Smooth muscle cell (in vitro differentiated cells): ENCODE measurements around the gene ALKBH8. TPM values are rescaled to one million over a fixed set of nuclear protein-coding genes. Genes with fewer than 3 reads are reported as not detected.
A peak's percentile ranks its signal among the peaks of the same experiment; 100 is the strongest.
"Not testable (repeated sequence)": the region's sequence is repeated elsewhere in the genome, so short reads cannot be mapped to it uniquely, and the experiment has no call there.

Experiments
- DNase-seq: peaks from one replicate; lab custom pipeline; 2025; ENCODE audit not compliant: unreplicated experiment; lab: John Stamatoyannopoulos, UW
- H2AFZ ChIP-seq: fragments of 200-600 bp; sonication (generic); 2 replicates; pipeline ENCODE4 v1.6.0; 2016; ENCODE audit warnings: antibody characterized with exemption, low read depth, mild to moderate bottlenecking
- H3F3A ChIP-seq: fragments of 200-600 bp; sonication (generic); 2 replicates; pipeline ENCODE4 v1.6.0; 2017; ENCODE audit warnings: antibody characterized with exemption, low read depth
- H3K27ac ChIP-seq: fragments of 200-600 bp; sonication (generic); 2 replicates; pipeline ENCODE4 v1.5.1; 2016; ENCODE audit warnings: low read depth, mild to moderate bottlenecking
- H3K27me3 ChIP-seq: fragments of 200-600 bp; sonication (generic); 2 replicates; pipeline ENCODE4 v1.6.1; 2016; ENCODE audit warnings: low read depth, mild to moderate bottlenecking
- H3K36me3 ChIP-seq: fragments of 200-600 bp; sonication (generic); 2 replicates; pipeline ENCODE4 v1.5.1; 2016; ENCODE audit warnings: low read depth
- H3K4me1 ChIP-seq: fragments of 200-600 bp; sonication (generic); 2 replicates; pipeline ENCODE4 v1.5.1; 2016; ENCODE audit warnings: low read depth
- H3K4me2 ChIP-seq: fragments of 200-600 bp; sonication (generic); 2 replicates; pipeline ENCODE4 v1.6.0; 2016; ENCODE audit warnings: mild to moderate bottlenecking
- H3K4me3 ChIP-seq: fragments of 200-600 bp; sonication (generic); 2 replicates; pipeline ENCODE4 v1.5.1; 2016; ENCODE audit warnings: mild to moderate bottlenecking
- H3K79me2 ChIP-seq: fragments of 200-600 bp; sonication (generic); 2 replicates; pipeline ENCODE4 v1.6.0; 2016; ENCODE audit warnings: low read depth, mild to moderate bottlenecking
- H3K9ac ChIP-seq: fragments of 200-600 bp; sonication (generic); 2 replicates; pipeline ENCODE4 v1.6.0; 2016; ENCODE audit warnings: low read depth
- H3K9me3 ChIP-seq: fragments of 200-600 bp; sonication (generic); replicated peaks from 2 replicates; pipeline ENCODE4 v1.5.1; 2016; ENCODE audit warnings: low read depth
- H4K20me1 ChIP-seq: fragments of 200-600 bp; sonication (generic); 2 replicates; pipeline ENCODE4 v1.6.0; 2016; ENCODE audit warnings: low read depth
- WGBS: methylation state at CpG from one replicate; pipeline ENCODE4 v1.1.7; 2016; ENCODE audit warnings: low lambda C conversion rate; 5-methylcytosine and 5-hydroxymethylcytosine counted together
- polyA plus RNA-seq: library from polyadenylated mRNA; unstranded; fragments of >200 nt; fragmentation: Nextera tagmentation; extraction: Ambion mirVana; gene quantifications from 2 replicates; pipeline ENCODE4 v1.2.1, GENCODE V29; 2016
- total RNA-seq: library from RNA; depleted of rRNA; stranded (reverse); fragments of >200 nt; gene quantifications from 2 replicates; pipeline ENCODE4 v1.2.3, GENCODE V29; 2014
- TF ChIP-seq, protein P1 (sequence below): fragments of 200-600 bp; sonication (generic); IDR thresholded peaks from 2 replicates; pipeline ENCODE4 v1.5.1; 2017; ENCODE audit warnings: borderline replicate concordance, mild to moderate bottlenecking, antibody characterized with exemption; ENCODE audit not compliant: insufficient read depth, poor library complexity, severe bottlenecking

The ALKBH8 gene
- total and polyA plus RNA-seq, 2 experiments from 2014 or later: 3.8 to 8.4 TPM

DNA sequence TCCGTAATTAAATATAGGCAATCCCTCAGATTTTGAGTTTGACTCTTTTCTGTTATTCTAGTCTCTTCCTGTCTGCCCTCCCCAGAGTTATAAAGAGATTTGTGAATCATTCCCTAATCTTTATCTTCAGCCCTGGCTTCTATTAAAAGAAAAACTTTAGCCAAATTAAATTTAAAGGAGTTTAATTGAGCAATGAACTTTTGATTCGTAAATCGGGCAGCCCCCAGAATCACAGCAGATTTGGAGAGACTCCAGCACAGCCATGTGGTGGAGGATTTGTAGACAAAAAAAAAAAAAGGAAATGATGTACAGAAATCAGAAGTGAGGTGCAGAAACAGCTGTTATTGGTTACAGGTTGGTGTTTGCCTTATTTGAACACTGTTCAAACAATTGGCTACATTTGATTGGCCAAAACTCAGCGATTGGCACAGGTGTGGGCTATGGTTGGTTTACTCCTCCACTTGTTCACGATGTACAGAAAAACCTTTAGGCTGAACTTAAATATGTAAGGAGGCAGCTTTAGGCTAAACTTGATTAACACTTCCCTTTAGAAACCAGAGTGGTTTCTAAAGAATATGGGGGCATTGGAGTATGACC, 2.3 kb upstream of the ALKBH8 start:
- no peak overlapping the region for H3K4me2 ChIP-seq
- TF ChIP-seq, protein P1, sequence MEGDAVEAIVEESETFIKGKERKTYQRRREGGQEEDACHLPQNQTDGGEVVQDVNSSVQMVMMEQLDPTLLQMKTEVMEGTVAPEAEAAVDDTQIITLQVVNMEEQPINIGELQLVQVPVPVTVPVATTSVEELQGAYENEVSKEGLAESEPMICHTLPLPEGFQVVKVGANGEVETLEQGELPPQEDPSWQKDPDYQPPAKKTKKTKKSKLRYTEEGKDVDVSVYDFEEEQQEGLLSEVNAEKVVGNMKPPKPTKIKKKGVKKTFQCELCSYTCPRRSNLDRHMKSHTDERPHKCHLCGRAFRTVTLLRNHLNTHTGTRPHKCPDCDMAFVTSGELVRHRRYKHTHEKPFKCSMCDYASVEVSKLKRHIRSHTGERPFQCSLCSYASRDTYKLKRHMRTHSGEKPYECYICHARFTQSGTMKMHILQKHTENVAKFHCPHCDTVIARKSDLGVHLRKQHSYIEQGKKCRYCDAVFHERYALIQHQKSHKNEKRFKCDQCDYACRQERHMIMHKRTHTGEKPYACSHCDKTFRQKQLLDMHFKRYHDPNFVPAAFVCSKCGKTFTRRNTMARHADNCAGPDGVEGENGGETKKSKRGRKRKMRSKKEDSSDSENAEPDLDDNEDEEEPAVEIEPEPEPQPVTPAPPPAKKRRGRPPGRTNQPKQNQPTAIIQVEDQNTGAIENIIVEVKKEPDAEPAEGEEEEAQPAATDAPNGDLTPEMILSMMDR: no peak
- H3F3A ChIP-seq: no peaks in the 10 kb centered on the region
- no peak for DNase-seq
- H3K27ac ChIP-seq: no peak overlapping the region
- H3K79me2 ChIP-seq: peaks cover 5% of the 10 kb centered on the region
- H3K4me3 ChIP-seq: no peak overlapping the region
- peaks cover 9% of the 10 kb centered on the region for H3K4me1 ChIP-seq
- H3K9me3 ChIP-seq: no peaks in the 10 kb centered on the region
- no peaks in the 10 kb centered on the region for H3K27me3 ChIP-seq
- no peak overlapping the region for H3K9ac ChIP-seq
- 86% methylated on average over 5 of the region's 5 CpGs for WGBS
- H3K36me3 ChIP-seq: no peaks in the 10 kb centered on the region
- no peaks in the 10 kb centered on the region for H4K20me1 ChIP-seq
- H2AFZ ChIP-seq: no peak overlapping the region

DNA sequence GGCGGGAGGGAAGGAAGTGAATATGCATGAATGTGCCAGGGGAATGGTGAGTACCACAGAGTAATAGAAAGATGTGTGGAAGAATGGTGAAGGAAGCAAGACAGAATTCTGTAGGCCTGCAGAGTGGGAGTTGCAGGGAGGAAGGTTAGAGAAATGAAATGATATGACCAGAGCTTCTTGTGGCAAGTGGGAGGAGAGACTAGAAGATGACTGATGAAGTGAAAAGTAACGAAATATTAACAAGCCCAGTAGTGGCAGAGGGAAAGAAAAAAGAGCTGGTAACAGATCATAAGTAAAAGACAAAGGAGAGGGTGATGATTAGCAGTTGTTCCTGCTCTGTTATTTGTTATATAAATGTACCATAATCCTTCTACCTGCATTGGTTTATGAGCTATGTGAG, 1.0 kb upstream of the ALKBH8 start:
- H3K27me3 ChIP-seq: no peaks in the 10 kb centered on the region
- H2AFZ ChIP-seq: peak overlapping the region; percentile 97
- H3K36me3 ChIP-seq: no peaks in the 10 kb centered on the region
- no peak overlapping the region for H3K27ac ChIP-seq
- no peak overlapping the region for H3K4me2 ChIP-seq
- TF ChIP-seq, protein P1: no peak
- DNase-seq: no peak
- H3K4me1 ChIP-seq: peaks cover 9% of the 10 kb centered on the region
- no peaks in the 10 kb centered on the region for H4K20me1 ChIP-seq
- H3K9me3 ChIP-seq: no peaks in the 10 kb centered on the region
- H3F3A ChIP-seq: no peaks in the 10 kb centered on the region
- no peak overlapping the region for H3K9ac ChIP-seq
- peaks cover 13% of the 10 kb centered on the region for H3K79me2 ChIP-seq
- 92% methylated on average over 2 of the region's 2 CpGs for WGBS
- no peak overlapping the region for H3K4me3 ChIP-seq

DNA sequence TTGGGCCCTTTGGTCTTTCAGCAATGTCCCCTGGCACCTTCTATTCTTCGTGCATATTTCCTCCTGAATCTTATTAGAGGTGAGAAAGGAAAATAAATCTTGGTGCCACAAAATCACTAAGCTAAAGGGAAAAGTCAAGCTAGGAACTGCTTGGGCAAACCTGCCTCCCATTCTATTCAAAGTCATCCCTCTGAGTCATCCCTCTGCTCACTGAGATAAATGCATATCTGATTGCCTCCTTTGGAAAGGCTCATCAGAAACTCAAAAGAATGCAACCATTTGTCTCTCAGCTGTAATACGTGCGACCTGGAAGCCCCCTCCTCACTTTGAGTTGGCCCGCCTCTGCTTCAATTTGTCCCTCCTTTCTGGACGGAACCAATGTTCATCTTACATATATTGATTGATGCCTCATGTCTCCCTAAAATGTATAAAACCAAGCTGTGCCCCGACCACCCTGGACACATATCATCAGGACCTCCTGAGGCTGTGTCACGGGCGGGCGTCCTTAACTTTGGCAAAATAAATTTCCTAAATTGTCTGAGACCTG, 493 bp upstream of the ALKBH8 start:
- WGBS: 47% methylated on average over 9 of the region's 9 CpGs
- peak overlapping the region; percentile 89 for H3K4me3 ChIP-seq
- H3K27ac ChIP-seq: peak overlapping the region; percentile 72
- H4K20me1 ChIP-seq, DNase-seq, H3K4me1 ChIP-seq, H3K27me3 ChIP-seq, H3F3A ChIP-seq, H3K36me3 ChIP-seq, H3K9me3 ChIP-seq: not testable (repeated sequence)
- peak overlapping the region; percentile 68 for H3K9ac ChIP-seq
- peak overlapping the region; percentile 97 for H2AFZ ChIP-seq
- peak overlapping the region; percentile 91 for H3K4me2 ChIP-seq
- H3K79me2 ChIP-seq: peaks cover 14% of the 10 kb centered on the region

DNA sequence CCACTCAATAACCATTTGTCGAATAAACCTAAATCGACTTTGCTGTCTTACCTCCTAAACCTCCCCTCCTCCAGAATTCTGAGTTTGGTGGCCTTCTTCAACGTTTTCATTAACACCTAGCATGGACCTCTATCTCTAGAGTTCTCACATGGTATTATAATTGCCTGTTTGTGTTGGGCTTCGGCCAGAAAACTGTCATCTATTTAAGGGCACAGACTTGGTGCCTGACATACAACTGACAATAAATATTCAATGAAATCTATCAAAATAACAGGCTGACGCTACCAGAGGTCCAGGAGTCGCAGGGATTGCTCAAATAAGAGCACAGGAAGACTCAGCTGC, 687 bp downstream of the ALKBH8 start:
- WGBS: 19% methylated on average over 6 of the region's 6 CpGs
- no peaks in the 10 kb centered on the region for H3K27me3 ChIP-seq
- H3F3A ChIP-seq: no peaks in the 10 kb centered on the region
- H3K36me3 ChIP-seq: no peaks in the 10 kb centered on the region
- peaks cover 9% of the 10 kb centered on the region for H3K4me1 ChIP-seq
- no peak for DNase-seq
- no peaks in the 10 kb centered on the region for H3K9me3 ChIP-seq
- peak overlapping the region; percentile 68 for H3K9ac ChIP-seq
- no peaks in the 10 kb centered on the region for H4K20me1 ChIP-seq
- H3K27ac ChIP-seq: peak overlapping the region; percentile 72
- H3K4me2 ChIP-seq: peak overlapping the region; percentile 91
- peak overlapping the region; percentile 97 for H2AFZ ChIP-seq
- peak overlapping the region; percentile 89 for H3K4me3 ChIP-seq
- TF ChIP-seq, protein P1: no peak
- H3K79me2 ChIP-seq: peaks cover 14% of the 10 kb centered on the region
